Measurements from ENCODE around the gene TMEM258.
A peak's percentile ranks its signal among the peaks of the same experiment; 100 is the strongest.

The TMEM258 gene

DNA sequence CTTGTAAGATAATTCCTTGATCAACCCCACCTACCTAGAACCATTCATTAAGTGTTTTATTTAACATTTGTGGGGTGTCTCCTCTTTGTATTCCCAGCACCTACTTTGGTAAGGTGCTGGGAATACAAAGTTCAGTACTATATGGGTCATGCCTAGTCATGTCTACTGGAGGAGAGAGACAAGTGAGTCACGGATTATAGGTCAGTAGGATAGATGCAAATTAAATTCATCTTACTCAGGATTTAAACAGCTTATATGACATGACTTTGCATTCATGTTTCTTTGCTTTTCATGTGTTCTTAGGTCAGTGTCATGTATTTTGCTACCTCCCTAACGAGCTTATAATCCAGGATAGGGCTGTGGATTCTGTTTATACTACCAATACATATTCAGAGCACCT is 27.8 kb upstream of the TMEM258 start:
- DNase-seq (ENCODE audit: low read depth in 2 of 2): no peak

DNA sequence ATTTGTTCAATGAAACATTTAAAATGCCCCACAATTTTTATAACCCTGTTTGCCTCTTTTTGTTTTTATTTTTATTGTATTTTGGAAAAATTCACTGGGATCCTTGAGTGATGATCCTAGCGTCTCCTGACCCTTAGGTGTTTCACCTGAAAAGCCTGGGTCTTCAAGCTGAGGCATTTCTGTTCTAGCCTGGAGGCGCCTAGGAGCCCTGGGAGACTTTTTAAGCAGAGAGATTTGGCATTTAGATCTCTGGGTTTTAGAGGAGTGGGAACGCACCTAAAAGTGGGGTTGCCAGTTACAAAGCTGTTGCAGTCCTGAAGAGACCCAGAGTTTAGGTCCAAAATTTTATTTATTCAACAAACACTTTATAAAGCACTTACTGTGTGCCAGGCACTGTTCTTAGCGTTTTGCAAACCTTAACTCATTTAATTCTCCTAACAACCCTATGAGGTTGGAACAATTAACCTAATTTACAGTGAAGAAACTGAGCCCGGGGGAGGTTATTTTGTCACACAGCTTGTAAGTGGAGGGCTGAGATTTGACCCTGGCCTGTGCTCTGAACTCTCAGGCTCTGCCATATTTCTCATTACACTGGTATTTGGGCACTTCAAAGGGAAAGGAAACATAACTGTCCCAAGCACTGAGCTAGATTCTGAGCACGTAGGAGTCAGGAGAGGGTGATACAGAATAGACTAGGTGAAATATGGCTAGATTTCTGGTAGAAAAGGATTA is 25.2 kb upstream of the TMEM258 start:
- DNase-seq (ENCODE audit: low read depth in 2 of 2): no peak

DNA sequence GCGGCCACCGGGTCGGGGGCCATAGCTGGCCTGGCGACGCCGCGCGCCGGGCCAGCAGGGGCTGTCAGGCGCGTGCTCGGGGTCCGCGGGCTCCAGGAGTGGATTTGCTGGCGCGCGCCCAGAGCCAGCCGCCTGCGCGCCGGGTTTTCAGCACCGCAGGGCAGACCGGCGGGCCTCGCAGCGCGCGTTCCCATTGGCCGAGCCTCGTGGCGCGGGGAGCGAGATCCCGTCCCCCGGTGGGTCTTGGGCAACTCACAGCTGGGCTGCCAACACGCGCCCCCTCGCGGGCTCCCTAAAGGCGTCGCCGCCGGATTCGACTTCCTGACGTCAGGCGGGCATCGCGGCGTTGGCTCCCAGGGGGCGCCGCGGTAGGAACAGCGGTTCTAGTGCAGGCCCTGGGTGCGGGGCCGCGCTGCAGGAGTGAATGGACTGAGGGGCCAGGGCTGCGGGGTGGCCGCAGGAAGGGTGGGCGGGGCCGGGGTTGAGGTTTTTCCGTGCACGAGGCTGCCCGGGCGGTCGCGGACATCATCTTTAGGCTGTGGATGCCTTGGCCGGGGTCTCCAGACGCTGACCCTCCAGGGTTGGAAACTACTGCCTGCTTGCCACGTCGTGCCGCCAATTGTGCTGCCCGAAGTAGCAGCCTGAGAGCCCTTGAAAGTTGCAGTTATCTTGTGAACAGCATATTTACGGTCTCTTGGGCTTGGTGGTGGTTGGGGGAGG is 24.5 kb upstream of the TMEM258 start, which contains the start of gene FADS1:
TSS of gene FADS1 (minus strand) at position 268 of the 720 bp plus-strand sequence. CDS start at position 194, 74 bp downstream.
- DNase-seq (ENCODE audit: low read depth in 2 of 2): peak; percentile 71 to 80

DNA sequence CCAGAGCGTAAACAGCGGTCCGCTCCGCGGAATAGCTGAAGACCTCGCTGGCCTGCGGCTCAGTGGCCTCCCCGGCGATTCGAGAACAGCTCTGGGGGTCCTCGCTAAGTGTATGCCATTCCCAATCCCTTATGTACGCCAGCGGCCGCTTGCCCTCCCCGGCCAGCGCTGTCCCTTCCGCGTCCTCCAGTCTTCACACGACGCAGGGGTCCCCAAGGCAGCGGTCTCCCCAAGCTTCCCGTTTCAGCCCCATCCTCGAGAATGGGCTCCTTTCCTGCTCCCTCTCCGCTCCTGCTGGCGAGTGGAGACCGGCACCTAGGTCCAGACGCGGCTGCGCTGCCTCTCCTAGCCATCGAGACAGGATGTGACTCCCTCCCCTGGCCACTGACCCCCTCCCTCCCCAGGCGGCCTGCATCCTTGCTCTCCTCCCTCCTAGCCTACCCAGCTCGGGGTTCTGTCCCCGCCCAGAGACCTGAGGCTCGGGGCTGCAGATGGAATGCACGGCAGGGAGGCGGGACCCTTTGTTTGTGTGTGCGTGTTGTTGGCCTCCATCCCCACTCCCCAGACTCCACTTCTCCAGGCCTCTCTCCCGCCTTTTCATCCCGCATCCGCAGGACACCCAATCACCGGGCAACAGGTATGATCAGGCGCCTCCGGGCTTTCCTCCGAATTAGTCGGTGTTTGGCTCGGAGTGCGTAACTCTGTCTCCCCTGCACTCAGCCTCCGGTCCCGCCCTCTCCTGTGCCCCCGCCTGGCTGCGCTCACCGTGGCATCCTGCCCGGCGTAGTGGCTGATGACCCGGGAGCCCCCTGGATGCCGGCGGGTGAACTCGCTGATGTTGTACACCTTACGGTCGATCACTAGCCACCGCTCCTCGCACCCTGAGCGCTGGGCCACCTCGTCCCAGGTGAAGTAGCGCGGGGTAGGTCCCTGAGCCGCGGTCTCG is 23.7 kb upstream of the TMEM258 start:
- peak in 1 of 2 donors; percentile 52 for DNase-seq (ENCODE audit: low read depth in 2 of 2)

DNA sequence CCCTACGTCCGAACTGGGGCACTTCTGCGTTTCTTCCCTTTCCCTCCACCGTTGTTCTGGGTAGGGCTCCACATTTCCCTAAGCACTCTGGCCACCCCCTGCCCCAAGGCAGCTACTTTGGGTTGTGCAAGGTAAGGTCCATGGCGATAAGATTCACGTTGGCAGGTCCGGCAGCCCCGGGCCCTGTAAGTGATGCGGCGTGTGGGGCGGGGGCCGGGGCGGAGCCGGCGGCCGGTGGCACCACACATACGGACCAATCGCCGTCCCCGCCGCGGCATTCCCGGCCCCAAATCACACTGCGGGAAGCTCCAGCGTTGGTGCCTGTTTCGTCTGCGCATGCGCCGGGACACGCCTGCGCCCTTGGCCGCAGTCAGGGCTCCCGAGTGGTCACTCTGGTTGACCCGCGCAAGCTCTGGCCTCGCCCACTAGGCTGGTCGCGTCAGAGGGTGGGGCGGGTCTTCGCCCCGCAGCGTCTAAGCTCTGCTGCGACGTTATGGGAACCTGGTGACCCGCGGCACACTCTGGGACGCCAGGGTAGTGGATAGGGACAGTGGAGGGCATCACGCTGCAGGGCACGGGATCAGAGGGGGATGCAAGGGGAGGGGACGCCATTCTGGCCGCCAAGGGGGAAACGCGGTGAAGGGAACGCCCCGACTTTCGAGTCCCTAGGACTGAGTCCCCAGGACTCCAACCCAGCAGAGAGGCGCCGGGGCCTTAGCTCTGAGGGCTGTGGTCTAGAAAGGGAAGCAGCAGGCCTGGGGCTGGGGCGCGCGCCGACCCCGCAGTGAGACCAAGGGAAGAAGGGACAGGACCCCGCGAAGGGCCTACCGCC is 22.8 kb upstream of the TMEM258 start:
- DNase-seq (ENCODE audit: low read depth in 2 of 2): peak in 1 of 2 donors; percentile 38

DNA sequence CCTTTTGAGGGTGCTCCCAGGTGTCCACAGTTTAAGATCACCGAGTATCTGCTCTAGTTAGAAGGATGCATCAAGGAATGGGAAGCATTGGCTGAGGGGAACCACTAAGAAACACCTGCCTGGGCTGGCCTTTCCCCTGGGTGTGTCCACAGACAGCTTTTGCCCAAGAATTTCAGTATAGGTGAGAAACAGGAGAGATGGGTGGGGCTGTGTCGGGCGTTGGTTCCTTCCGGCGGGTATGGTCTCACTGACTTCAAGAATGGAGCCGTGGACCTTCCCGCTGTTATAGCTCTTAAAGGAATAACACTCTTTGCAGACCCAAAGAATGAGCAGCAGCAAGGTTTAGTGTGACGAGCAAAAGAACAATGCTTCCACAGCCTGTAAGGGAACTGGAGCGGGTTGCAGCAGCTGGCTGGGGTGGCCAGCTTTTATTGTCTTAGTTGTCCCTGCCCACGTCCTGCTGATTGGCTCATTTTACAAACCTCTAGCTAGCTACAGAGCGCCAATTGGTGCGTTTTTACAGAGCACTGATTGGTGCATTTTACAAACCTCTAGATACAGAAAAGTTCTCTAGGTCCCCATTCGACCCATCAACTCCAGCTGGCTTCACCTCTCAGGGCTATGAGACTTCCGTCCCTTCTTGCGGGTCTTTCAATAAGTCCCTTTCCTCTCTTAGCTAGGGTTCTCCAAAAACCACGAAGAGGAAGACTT is 22.0 kb upstream of the TMEM258 start:
- DNase-seq (ENCODE audit: low read depth in 2 of 2): no peak

DNA sequence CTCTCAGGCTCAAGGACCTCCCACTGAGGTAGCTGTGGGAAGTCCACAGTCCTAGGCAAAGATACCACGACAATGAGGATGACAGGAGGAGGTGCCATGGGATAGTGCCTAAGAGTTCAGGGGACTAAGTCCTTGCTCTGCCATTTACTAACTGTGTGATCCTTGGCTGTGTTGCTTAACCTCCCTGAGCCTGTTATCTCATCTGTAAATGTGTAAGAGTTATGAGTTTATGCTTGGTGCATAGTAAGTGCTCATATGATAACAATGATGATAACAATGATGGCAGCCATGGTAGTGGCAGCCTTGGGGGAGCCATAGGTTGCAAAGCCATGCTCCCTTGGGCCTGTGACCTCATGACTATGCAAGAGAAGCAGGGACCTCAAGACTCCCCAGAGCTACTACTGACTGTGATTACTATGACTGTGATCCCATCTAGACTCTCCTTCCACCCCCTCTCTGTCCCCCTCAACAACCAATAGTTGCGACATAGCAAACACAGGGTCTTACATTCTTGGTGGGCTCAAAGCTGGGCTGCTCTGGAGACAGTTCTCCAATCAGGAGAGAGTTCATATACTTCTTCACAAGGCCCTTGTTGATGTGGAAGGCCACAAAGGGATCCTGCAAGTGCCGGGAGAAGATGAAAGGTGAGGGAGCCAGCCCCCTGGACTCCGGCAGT is 20.5 kb upstream of the TMEM258 start:
- DNase-seq (ENCODE audit: low read depth in 2 of 2): no peak

DNA sequence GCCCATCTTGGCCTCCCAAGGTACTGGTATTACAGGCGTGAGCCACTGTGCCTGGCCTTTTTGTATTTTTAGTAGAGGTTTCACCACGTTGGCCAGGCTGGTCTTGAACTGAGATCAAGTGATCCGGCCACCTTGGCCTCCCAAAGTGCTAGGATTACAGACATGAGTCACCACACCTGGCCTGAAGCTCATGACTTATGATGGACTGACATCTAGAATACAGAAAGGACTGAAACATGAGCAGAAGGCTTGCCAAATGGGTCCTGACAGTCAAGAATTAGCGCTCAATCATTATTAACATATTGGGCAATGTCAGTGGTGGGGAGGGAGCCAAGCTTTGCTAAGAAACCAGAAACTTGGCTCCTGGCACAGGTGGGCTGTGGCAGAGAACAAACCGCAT is 19.4 kb upstream of the TMEM258 start:
- DNase-seq (ENCODE audit: low read depth in 2 of 2): no peak

DNA sequence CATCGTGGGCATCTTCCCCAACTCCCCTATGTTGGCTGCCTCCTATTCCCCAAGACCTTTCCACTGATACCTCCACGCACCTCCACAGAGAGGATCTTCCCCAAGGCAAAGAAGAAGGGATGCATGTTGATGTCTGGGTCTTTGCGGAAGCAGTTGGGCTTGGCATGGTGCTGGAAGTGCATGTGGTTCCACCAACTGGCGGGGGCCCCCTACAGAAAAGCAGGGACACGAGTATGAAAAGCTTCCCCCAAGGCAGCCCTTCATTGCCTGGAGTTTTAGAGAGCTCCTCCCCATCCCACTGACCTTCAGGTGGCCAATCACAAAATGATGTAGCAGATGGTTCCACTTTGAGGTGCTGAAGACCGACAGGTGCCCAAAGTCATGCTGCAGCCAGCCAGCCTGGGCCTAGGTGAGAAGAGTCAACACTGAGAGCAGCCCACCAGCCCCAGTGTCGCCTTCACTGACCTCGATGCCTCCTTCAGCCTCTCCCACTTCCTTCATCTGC is 18.3 kb upstream of the TMEM258 start:
- DNase-seq (ENCODE audit: low read depth in 2 of 2): no peak

DNA sequence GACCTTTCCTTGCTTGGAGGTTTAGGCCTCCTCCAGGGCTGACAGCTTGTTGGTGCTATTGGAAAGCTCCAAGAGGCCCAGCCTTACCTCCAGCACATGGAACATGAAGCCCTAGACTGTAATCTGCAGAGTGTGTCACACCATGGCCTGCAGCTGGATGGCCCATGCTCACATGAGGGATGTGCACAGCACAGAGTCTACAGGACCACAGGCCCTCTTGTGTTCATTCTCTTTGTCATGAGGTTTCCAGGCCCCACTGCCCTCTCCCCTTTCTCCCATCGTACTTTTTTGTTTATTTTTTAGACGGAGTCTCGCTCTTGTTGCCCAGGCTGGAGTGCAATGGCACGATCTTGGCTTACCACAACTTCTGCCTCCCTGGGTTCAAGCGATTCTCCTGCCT is 14.4 kb upstream of the TMEM258 start:
- no peak for DNase-seq (ENCODE audit: low read depth in 2 of 2)

DNA sequence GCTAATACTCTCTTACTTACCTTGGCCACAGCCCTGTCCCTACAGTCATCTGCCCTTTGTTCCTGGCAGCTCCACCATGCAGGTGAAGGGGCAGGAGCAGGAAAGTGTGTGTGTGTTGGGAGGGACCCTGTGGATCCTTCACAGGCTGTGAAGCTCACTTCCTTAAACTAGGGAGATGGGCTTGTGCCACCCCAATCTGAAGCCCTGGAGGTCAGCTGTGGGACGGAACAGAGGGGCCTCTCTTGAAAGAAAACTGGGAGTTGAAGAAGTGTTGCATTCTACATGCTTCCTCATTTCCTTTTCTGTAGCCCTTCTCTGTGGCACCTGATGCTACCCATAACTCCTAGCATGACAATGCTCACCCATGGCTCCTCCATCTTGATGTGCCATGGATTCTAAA is 12.7 kb upstream of the TMEM258 start:
- DNase-seq (ENCODE audit: low read depth in 2 of 2): no peak

DNA sequence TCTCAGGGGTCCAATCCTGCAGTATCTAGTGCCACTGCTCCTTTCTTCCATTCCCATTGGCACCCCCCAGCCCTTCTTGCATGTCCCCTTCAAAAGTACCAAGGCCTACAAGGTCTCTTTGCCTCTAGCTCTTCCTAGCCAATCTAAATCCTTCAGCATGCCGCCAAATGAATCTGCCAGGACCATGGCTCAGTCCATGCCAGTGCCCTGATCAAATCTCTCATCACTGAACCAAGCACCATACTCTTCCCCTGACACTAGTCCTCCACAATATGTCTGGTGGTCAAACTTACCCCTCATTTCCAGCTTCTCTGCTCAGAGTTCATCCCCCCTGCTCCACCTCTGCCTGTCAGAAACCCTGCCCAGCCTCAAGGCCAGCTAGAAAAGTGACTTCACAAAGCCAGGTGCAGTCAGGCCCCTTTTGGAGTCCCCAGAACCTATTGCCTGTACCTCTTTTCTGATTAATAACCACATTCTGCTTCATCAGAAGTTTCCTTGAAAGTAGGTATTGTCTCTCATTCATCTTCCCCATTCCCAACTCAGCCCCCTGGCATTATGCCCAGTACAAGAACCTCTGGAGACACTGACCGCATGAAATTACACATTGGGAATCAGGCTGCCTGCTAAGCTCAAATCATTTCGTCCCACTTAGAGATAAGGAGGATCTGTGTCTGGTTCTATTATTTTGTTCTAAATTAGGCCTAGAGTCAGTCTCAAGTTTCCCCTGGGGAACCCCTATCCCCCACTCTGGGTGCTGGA is 11.7 kb upstream of the TMEM258 start:
- DNase-seq (ENCODE audit: low read depth in 2 of 2): no peak

DNA sequence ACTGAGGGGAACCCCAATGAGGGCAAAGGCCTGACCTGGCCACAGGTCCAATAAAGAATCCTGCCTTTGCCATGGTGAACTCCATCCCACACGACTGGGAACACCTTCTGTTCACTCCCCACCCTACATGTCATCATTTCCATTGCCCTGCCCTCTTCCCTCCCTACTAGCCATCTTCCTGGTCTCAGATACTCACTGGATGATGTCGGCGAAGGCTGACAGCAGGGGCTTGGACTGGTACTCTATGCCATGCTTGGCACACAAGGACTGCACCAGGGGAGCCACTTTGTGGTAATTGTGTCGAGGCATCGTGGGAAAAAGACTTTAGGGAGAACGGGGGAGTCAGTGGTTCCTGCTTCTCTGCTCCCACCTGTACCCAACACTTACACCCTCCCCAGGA is 10.2 kb upstream of the TMEM258 start:
- DNase-seq (ENCODE audit: low read depth in 2 of 2): no peak

DNA sequence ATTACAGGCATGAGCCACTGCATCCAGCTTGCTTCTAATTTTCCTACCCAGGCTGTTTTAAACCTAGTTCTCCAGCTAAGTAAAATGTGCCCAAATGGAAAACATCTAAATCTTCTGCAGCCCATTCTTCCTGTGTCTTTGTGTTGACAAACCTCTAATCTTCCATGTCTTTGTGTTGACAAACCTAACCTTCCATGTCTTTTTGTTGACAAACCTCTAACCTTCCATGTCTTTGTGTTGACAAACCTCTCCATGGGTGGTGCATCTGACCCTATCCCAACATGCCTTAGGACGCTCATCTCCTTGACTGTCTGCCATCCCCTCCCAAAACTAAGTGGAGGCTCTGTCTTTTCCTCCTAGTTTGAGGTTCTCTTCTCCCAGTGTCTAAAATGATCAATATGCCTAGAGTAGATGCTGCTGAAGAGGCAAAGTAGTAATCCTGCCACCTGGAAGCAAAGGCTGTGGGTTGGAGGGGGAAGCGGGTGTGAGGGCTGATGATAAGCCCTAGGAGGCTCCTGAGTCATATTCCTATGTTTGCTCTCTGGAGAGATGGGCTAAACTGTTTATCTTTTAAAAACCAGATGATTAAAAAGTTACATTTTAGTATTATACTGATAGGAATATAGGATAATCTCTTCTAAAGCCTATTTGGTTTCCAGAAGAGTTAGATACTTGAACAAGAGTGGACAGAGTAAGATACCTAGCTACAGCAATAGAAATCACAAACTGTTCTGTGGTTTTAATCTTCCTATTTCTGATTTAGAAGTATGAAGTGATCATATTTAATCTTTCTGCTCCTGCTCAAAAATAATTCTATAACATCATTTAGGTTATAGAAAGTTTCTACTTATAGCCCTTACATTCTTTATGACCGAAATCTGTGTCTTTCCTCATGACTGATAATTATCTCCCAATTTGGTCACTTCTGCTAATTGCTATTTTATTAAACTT is 8.2 kb upstream of the TMEM258 start:
- DNase-seq (ENCODE audit: low read depth in 2 of 2): no peak

DNA sequence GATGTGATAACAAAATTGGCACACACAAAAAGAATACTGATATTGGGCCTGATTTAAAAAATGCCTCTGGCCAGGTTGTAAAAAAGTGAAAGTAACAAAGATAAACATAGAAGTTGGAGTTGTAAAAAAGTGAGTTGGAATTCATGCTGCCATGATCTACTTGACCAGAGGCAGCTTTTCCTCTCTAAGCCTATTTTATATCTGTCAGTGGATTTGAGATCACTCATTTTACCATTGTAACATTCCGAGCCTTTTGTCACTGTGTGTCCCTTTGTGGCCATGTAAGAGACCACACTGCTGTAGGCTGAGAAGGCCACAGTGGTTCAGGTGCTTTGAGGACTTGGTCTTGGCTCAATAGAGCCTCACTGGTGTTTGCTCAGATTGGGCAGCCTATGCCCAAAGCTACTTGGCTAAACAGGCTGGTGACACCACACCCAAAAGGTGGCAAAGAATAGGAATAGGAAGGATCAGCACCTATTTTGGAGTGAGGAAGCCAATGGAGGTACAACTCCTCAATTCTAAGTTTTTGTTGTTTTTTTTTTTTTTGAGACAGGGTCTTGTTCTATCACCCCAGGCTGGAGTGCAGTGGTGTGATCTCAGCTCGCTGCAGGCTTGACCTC is 7.4 kb upstream of the TMEM258 start:
- DNase-seq (ENCODE audit: low read depth in 2 of 2): no peak

DNA sequence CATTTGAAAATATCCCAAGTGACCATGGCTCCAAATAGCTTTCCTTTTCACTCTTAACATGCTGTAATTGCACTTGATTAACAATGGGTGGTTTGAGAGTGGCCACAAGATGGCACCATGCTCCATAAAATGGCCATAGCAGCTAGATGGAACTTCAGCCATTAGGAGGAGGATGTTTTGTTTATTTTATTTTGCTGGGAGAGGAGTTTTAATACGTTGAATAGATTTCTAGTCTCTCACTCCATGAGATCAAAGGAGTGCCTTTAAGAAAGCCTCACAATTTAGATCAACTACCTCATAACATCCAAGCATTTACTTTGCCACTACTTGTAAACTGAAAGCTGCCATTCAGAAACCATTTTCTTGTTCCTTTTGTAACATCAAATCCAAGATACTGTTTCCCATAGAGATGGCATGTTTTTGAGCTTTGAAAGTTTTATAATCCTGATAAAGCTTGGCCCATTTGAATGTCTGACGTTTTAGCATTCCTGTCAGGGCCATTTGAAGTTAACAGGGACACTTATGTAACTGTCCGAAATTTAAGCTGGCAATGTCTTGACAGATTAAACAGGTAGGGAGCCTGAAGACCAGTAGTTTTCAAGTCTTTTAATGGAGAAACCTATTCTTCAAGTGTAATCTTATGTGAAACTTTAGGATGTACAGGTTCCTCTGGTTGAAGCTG is 5.0 kb upstream of the TMEM258 start:
- DNase-seq (ENCODE audit: low read depth in 2 of 2): peak in 1 of 2 donors; percentile 38

Measured in stimulated activated CD8-positive, alpha-beta memory T cell treated with anti-CD3 and anti-CD28 coated beads, Interleukin-2, amount 100 ng/mL, for 48 hours (primary cell).